HepG2 (cell line): Measurements from ENCODE around the gene SRCIN1. TPM values are rescaled to one million over a fixed set of nuclear protein-coding genes. Genes with fewer than 3 reads are reported as not detected.

Source experiments
- AHDC1 ChIP-seq: sonication (generic); formaldehyde crosslinking; IDR thresholded peaks from 2 replicates; pipeline ENCODE4 v1.5.1; 2020; ENCODE audit warnings: mild to moderate bottlenecking, missing genetic modification reagents, borderline replicate concordance
- CREB3 ChIP-seq: sonication (generic); formaldehyde crosslinking; IDR thresholded peaks from 2 replicates; pipeline ENCODE4 v1.5.0; 2020; ENCODE audit warnings: missing genetic modification reagents
- NR1H2 ChIP-seq: sonication (generic); formaldehyde crosslinking; IDR thresholded peaks from 2 replicates; pipeline ENCODE4 v1.8.1; 2022; ENCODE audit warnings: low read depth, missing genetic modification reagents, borderline replicate concordance
- PTBP1 ChIP-seq: fragments of 200-400 bp; formaldehyde crosslinking; IDR thresholded peaks from 2 replicates; pipeline ENCODE4 v1.6.1; 2018; ENCODE audit warnings: low read length, low read depth; ENCODE audit not compliant: poor library complexity, severe bottlenecking
- RAD21 ChIP-seq: fragments of 450-650 bp; formaldehyde crosslinking; IDR thresholded peaks from 2 replicates; pipeline ENCODE4 v1.5.0; 2020; ENCODE audit warnings: mild to moderate bottlenecking
- SOX13 ChIP-seq, 3 experiments: fragments of 450-650 bp in 1 of 3; sonication (generic) in 1 of 3; formaldehyde crosslinking in 1 of 3; IDR thresholded peaks in 2 of 3; conservative IDR thresholded peaks in 1 of 3; 2 replicates each; pipeline versions ENCODE4 v1.5.0 to v1.6.1; 2016 to 2020; ENCODE audit warnings: antibody characterized with exemption in 1 of 3, mild to moderate bottlenecking in 1 of 3, missing compliant biosample characterization in 1 of 3, missing genetic modification reagents in 1 of 3, moderate library complexity in 1 of 3
- THRA ChIP-seq: sonication (generic); formaldehyde crosslinking; IDR thresholded peaks from 2 replicates; pipeline ENCODE4 v1.4.0; 2020; ENCODE audit warnings: missing genetic modification reagents, borderline replicate concordance
- ZBTB44 ChIP-seq: sonication (generic); formaldehyde crosslinking; IDR thresholded peaks from 2 replicates; pipeline ENCODE4 v1.4.0; 2020; ENCODE audit warnings: missing genetic modification reagents
- ZBTB7B ChIP-seq: sonication (generic); formaldehyde crosslinking; IDR thresholded peaks from 2 replicates; pipeline ENCODE4 v1.4.0; 2020; ENCODE audit warnings: missing genetic modification reagents
- ZNF354B ChIP-seq: sonication (generic); formaldehyde crosslinking; IDR thresholded peaks from 2 replicates; pipeline ENCODE4 v1.8.0; 2022; ENCODE audit warnings: mild to moderate bottlenecking, missing genetic modification reagents
- ZNF501 ChIP-seq: sonication (generic); formaldehyde crosslinking; IDR thresholded peaks from 2 replicates; pipeline ENCODE4 v1.5.1; 2020; ENCODE audit warnings: mild to moderate bottlenecking, moderate library complexity, missing genetic modification reagents
- ZNF761 ChIP-seq: sonication (generic); formaldehyde crosslinking; conservative IDR thresholded peaks from 2 replicates; pipeline ENCODE4 v1.4.0; 2020; ENCODE audit warnings: mild to moderate bottlenecking, missing genetic modification reagents
- polyA plus RNA-seq, 8 experiments: library from polyadenylated mRNA; depleted of rRNA in 3 of 8; stranded (reverse) in 7 of 8; unstranded in 1 of 8; fragments of >200 nt; fragmentation: Illumina TruSeq in 4 of 8; extraction: Trizol in 4 of 8; gene quantifications; 2 replicates each; pipeline versions ENCODE4 v1.2.1 to v1.2.3, GENCODE V29; 2011 to 2016; ENCODE audit warnings: low read depth in 4 of 8, missing spikeins in 1 of 8, mixed read lengths in 1 of 8; ENCODE audit not compliant: insufficient read depth in 1 of 8
- total RNA-seq, 5 experiments: library from RNA; depleted of rRNA; stranded (reverse); fragments of >200 nt; fragmentation: Illumina TruSeq; extraction: Trizol; gene quantifications; 2 replicates each; pipeline ENCODE4 v1.2.3, GENCODE V29; 2016; ENCODE audit warnings: low read depth in 1 of 5
- TF ChIP-seq, protein P1 (sequence below): sonication (generic); formaldehyde crosslinking; IDR thresholded peaks from 2 replicates; pipeline ENCODE4 v1.4.0; 2020; ENCODE audit warnings: mild to moderate bottlenecking, low read depth, missing genetic modification reagents
- TF ChIP-seq, protein P2 (sequence below): sonication (generic); formaldehyde crosslinking; IDR thresholded peaks from 2 replicates; pipeline ENCODE4 v1.4.0; 2020; ENCODE audit warnings: missing genetic modification reagents

SRCIN1 gene
- total and polyA plus RNA-seq, 2 of the 13 experiments (the other 11 are each of a cell fraction or from before 2014, with no cell fraction given) = 1.2 to 9.6 TPM

GRCh38 chr17:38508954-38509771, 96.6 kb downstream of the SRCIN1 start (continued):
- no peak for TF ChIP-seq SOX13 (IDR thresholded peaks at IDR 0.05)
- no peak for TF ChIP-seq SOX13 (CRISPR knock-in tag; conservative IDR thresholded peaks at IDR 0.05 in 1 of 2, IDR thresholded peaks at IDR 0.05 in 1 of 2)
- no peak for TF ChIP-seq ZNF354B (CRISPR knock-in tag)
- TF ChIP-seq AHDC1 (CRISPR knock-in tag) = no peak
- 0 out of 2 replicates have a peak, but pooled peaks have one; percentile 41 for TF ChIP-seq ZBTB7B (CRISPR knock-in tag)
- TF ChIP-seq ZNF501 = no peak
- no peak for TF ChIP-seq ZBTB44
- TF ChIP-seq, protein P1, sequence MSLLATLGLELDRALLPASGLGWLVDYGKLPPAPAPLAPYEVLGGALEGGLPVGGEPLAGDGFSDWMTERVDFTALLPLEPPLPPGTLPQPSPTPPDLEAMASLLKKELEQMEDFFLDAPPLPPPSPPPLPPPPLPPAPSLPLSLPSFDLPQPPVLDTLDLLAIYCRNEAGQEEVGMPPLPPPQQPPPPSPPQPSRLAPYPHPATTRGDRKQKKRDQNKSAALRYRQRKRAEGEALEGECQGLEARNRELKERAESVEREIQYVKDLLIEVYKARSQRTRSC (CRISPR knock-in tag) = no peak
- TF ChIP-seq PTBP1 = no peak
- TF ChIP-seq, protein P2, sequence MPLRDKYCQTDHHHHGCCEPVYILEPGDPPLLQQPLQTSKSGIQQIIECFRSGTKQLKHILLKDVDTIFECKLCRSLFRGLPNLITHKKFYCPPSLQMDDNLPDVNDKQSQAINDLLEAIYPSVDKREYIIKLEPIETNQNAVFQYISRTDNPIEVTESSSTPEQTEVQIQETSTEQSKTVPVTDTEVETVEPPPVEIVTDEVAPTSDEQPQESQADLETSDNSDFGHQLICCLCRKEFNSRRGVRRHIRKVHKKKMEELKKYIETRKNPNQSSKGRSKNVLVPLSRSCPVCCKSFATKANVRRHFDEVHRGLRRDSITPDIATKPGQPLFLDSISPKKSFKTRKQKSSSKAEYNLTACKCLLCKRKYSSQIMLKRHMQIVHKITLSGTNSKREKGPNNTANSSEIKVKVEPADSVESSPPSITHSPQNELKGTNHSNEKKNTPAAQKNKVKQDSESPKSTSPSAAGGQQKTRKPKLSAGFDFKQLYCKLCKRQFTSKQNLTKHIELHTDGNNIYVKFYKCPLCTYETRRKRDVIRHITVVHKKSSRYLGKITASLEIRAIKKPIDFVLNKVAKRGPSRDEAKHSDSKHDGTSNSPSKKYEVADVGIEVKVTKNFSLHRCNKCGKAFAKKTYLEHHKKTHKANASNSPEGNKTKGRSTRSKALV (CRISPR knock-in tag) = peak; percentile 80
- peak; percentile 72 for TF ChIP-seq RAD21 (CRISPR knock-in tag)
- no peak for TF ChIP-seq NR1H2 (CRISPR knock-in tag)
- 0 out of 2 replicates have a peak, but pooled peaks have one; percentile 41 for TF ChIP-seq THRA (CRISPR knock-in tag)
- TF ChIP-seq ZNF761 (CRISPR knock-in tag) = no peak
- no peak for TF ChIP-seq CREB3 (CRISPR knock-in tag)
